GM19193 (cell line): ENCODE data around the gene RABGAP1L.

Experiments
- POLR2A ChIP-seq: IDR thresholded peaks from 4 replicates; pipeline ENCODE4 v1.6.1; 2011; ENCODE audit not compliant: insufficient read depth, insufficient read length; ENCODE audit errors: extremely low read depth

Gene RABGAP1L

DNA sequence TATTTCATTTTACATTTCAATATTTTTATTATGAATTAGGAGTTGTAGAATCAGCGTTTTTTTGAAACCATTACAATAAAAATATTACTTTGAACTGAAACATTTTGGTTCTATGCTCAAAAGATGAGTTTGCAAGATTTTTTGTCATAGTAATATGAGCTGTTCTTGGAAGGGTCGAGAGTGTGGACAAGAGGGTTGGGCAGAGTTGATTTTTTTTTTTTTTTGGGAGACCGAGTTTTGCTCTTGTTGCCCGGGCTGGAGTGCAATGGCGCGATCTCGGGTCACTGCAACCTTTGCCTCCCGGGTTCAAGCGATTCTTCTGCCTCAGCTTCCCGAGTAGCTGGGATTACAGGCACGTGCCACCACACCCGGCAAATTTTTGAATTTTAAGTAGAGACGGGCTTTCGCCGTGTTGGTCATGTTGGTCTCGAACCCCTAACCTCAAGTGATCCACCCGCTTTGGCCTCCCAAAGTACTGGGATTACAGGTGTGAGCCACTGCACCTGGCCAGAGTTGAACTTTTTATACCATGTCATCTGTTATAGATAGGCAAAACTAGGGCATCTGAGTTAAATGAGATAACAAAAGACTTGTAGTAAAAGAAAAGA is 843.7 kb downstream of the RABGAP1L start:
- no peak for TF ChIP-seq POLR2A

- TF ChIP-seq POLR2A, result no peak
Observed at GRCh38 chr1:175003521-175003920, 844.2 kb downstream of the RABGAP1L start.

GRCh38 chr1:175005085-175005783 is 845.9 kb downstream of the RABGAP1L start:
- no peak for TF ChIP-seq POLR2A

GRCh38 chr1:175009532-175009931 is 850.2 kb downstream of the RABGAP1L start:
- TF ChIP-seq POLR2A, result no peak

- no peak for TF ChIP-seq POLR2A
Observed at GRCh38 chr1:175013445-175013844, 854.1 kb downstream of the RABGAP1L start.

GRCh38 chr1:175015243-175015642 is 855.9 kb downstream of the RABGAP1L start:
- TF ChIP-seq POLR2A, result no peak

DNA sequence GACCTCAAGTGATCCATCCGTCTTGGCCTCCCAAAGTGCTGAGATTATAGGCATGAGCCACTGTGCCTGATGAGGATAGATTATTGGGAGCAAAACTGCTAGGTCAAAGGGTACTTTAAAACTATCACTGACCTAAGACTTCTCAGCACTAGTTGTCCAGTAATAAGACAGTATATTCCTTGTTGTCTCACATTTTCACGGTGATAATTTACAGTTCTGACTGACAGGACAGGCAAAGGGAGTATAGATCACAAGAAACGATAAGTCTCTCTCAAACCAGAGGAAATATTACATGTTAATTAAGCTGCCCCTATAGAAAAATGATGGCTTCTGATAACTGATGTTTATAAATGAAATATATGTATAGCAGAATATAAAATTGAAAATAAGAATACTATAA is 860.2 kb downstream of the RABGAP1L start:
- no peak for TF ChIP-seq POLR2A

- TF ChIP-seq POLR2A, result peak; percentile 93
Observed at GRCh38 chr1:175023043-175023921, 864.0 kb downstream of the RABGAP1L start, which contains the start of gene MRPS14. TSS of gene MRPS14 (minus strand) at chr1:175023425. CDS start at chr1:175023408, 17 bp downstream.

DNA sequence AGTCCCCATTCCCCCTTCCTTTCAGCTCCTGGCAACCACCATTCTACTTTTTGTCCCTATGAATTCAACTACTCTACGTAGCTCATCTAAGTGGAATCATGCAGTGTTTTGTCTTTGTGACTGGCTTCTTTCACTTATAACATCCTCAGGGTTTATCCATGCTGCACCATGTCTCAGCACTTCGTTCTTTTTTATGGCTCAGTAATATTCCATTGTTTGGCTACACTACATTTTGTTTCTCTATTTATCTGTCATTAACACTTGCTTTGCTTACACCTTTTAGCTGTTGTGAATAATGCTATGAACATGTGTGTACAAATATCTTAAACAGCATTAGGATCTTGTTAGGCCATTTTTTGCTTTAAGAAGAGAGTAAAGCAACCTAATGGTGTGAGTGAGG is 865.5 kb downstream of the RABGAP1L start:
- no peak for TF ChIP-seq POLR2A

DNA sequence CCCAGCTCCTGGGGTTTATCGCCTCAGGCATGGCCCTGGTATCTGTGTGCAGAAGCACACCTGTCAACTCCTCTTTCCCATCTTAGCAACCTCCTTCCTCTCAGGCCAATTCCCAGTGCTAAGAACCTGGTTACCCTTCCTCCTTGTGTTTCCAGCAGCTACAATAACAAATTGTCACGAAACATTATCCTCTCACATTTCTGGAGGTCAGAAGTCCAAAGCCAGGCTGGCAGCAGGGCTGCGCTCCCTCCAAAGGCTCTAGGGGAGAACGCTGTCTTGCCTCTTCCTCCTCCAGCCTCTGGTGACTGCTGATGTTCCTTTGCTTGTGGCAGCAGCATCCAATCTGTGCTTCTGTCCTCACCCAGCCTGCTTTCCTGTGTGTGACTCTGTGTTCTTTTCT is 874.6 kb downstream of the RABGAP1L start:
- no peak for TF ChIP-seq POLR2A

- no peak for TF ChIP-seq POLR2A
Observed at GRCh38 chr1:175034775-175035174, 875.5 kb downstream of the RABGAP1L start.

- no peak for TF ChIP-seq POLR2A
Observed at GRCh38 chr1:175035865-175036264, 876.5 kb downstream of the RABGAP1L start.

GRCh38 chr1:175036476-175036875 is 877.2 kb downstream of the RABGAP1L start:
- TF ChIP-seq POLR2A, result no peak

DNA sequence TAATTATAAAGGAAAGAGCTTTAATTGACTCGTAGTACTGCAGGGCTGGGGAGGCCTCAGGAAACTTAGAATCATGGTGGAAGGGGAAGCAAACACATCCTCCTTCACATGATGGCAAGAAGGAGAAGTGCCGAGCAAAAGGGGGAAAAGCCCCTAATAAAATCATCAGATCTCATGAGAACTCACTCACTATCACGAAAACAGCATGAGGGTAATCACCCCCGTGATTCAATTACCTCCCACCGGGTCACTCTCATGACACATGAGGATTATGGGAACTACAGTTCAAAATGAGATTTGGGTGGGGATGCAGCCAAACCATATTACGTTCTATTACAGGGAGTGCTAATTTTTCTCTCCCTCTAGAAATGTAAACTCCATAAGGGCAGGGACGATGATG is 878.1 kb downstream of the RABGAP1L start:
- TF ChIP-seq POLR2A, result no peak

GRCh38 chr1:175040324-175040879 is 881.1 kb downstream of the RABGAP1L start:
- TF ChIP-seq POLR2A, result no peak
